K562 (cell line): ENCODE results near the gene GP1BB. TPM values are rescaled to one million over a fixed set of nuclear protein-coding genes. Genes with fewer than 3 reads are reported as not detected.

Experiments used
- CBX3 ChIP-seq, 2 experiments: IDR thresholded peaks; 1 replicate in 1 of 2; 2 replicates in 1 of 2; pipeline ENCODE4 v1.6.1; 2012; ENCODE audit warnings: inconsistent platforms in 2 of 2, low read length in 2 of 2, borderline replicate concordance in 1 of 2, control low read depth in 1 of 2
- HDAC6 ChIP-seq: IDR thresholded peaks from 2 replicates; pipeline ENCODE4 v1.6.1; 2012; ENCODE audit warnings: low read depth, mild to moderate bottlenecking, control low read depth, inconsistent platforms, low read length, moderate library complexity
- HMG20A ChIP-seq: fragments of 450-650 bp; formaldehyde crosslinking; conservative IDR thresholded peaks from 2 replicates; pipeline ENCODE4 v1.4.0; 2020; ENCODE audit warnings: mild to moderate bottlenecking, mixed read lengths
- KLF16 ChIP-seq: IDR thresholded peaks from 2 replicates; pipeline ENCODE4 v1.6.1; 2016; ENCODE audit warnings: antibody characterized with exemption
- PHB ChIP-seq: fragments of 250-450 bp; sonication (Bioruptor Pico); IDR thresholded peaks from 2 replicates; pipeline ENCODE4 v1.5.0; 2021
- ZNF253 ChIP-seq: fragments of 250-450 bp; sonication (Bioruptor Pico); conservative IDR thresholded peaks from 2 replicates; pipeline ENCODE4 v1.6.1; 2021; ENCODE audit warnings: mild to moderate bottlenecking
- polyA plus RNA-seq, 8 experiments: library from polyadenylated mRNA; depleted of rRNA in 4 of 8; stranded (reverse) in 5 of 8; unstranded in 3 of 8; fragments of >200 nt; fragmentation: Nextera tagmentation in 2 of 8; fragmentation: Illumina TruSeq in 1 of 8; extraction: Ambion mirVana in 2 of 8; extraction: Trizol in 1 of 8; gene quantifications; 2 replicates each; pipeline versions ENCODE4 v1.2.1 to v1.2.3, GENCODE V29; 2011 to 2014; ENCODE audit warnings: inconsistent platforms in 1 of 8, missing spikeins in 1 of 8
- total RNA-seq, 7 experiments: library from RNA; depleted of rRNA in 6 of 7; stranded (reverse); fragments of >200 nt in 6 of 7; fragmentation: Illumina TruSeq in 2 of 7; extraction: Trizol in 2 of 7; gene quantifications; 2 replicates each; pipeline versions ENCODE4 v1.2.1 to v1.2.3, GENCODE V29; 2011 to 2021; ENCODE audit warnings: low replicate concordance in 1 of 7
- TF ChIP-seq, protein P1 (sequence below): fragments of 450-650 bp; IDR thresholded peaks from 2 replicates; pipeline ENCODE4 v1.6.1; 2016; ENCODE audit warnings: mild to moderate bottlenecking, moderate library complexity
- TF ChIP-seq, protein P2 (sequence below): fragments of 250-450 bp; sonication (Bioruptor Pico); IDR thresholded peaks from 2 replicates; pipeline ENCODE4 v1.5.0; 2020; ENCODE audit warnings: mild to moderate bottlenecking, borderline replicate concordance
- TF ChIP-seq, protein P3 (sequence below): fragments of 250-450 bp; sonication (Bioruptor Pico); IDR thresholded peaks from 2 replicates; pipeline ENCODE4 v1.8.0; 2021; ENCODE audit warnings: moderate library complexity, mild to moderate bottlenecking, inconsistent platforms
- TF ChIP-seq, protein P4 (sequence below): conservative IDR thresholded peaks from 2 replicates; pipeline ENCODE4 v1.6.1; 2011; ENCODE audit warnings: low read depth, mild to moderate bottlenecking, low read length; ENCODE audit not compliant: control insufficient read depth

The GP1BB gene
- total and polyA plus RNA-seq, 9 of the 15 experiments (the other 6 are each of a cell fraction or from before 2014, with no cell fraction given), result 0.69 to 162 (median 2.8) TPM

DNA sequence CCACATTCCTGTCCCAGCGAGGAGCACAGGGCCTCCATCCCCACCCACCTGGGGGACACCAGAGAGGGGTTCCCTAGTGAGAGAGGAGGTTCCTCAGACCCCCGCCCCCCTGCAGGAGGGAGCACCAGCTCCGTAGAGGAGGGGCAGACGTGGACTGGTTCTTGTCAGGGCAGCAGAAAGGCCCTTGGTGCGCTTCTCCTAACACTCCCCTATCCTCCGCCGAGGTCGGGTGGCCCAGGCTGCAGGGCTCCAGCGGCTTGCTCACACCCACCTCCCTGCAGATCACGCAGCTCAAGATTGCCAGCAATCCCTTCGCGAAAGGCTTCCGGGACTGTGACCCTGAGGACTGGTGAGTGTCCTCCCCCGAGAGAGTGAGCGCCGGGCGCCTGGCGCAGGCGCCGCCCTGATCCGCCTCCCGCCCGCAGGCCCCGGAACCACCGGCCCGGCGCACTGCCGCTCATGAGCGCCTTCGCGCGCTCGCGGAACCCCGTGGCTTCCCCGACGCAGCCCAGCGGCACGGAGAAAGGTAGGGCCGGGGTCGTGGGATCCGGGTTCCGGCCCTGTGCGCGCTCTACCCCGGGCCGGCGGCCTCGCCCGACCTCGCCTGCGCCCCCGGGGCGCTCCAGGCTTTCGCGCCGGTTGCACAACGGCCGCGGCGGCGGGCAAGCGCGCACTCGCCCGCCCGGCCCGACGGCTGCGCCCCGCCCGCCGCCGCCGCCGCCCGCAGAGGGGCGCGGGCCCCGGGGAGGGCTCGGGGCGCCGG is 42.3 kb downstream of the GP1BB start (continued):
- TF ChIP-seq, protein P1, sequence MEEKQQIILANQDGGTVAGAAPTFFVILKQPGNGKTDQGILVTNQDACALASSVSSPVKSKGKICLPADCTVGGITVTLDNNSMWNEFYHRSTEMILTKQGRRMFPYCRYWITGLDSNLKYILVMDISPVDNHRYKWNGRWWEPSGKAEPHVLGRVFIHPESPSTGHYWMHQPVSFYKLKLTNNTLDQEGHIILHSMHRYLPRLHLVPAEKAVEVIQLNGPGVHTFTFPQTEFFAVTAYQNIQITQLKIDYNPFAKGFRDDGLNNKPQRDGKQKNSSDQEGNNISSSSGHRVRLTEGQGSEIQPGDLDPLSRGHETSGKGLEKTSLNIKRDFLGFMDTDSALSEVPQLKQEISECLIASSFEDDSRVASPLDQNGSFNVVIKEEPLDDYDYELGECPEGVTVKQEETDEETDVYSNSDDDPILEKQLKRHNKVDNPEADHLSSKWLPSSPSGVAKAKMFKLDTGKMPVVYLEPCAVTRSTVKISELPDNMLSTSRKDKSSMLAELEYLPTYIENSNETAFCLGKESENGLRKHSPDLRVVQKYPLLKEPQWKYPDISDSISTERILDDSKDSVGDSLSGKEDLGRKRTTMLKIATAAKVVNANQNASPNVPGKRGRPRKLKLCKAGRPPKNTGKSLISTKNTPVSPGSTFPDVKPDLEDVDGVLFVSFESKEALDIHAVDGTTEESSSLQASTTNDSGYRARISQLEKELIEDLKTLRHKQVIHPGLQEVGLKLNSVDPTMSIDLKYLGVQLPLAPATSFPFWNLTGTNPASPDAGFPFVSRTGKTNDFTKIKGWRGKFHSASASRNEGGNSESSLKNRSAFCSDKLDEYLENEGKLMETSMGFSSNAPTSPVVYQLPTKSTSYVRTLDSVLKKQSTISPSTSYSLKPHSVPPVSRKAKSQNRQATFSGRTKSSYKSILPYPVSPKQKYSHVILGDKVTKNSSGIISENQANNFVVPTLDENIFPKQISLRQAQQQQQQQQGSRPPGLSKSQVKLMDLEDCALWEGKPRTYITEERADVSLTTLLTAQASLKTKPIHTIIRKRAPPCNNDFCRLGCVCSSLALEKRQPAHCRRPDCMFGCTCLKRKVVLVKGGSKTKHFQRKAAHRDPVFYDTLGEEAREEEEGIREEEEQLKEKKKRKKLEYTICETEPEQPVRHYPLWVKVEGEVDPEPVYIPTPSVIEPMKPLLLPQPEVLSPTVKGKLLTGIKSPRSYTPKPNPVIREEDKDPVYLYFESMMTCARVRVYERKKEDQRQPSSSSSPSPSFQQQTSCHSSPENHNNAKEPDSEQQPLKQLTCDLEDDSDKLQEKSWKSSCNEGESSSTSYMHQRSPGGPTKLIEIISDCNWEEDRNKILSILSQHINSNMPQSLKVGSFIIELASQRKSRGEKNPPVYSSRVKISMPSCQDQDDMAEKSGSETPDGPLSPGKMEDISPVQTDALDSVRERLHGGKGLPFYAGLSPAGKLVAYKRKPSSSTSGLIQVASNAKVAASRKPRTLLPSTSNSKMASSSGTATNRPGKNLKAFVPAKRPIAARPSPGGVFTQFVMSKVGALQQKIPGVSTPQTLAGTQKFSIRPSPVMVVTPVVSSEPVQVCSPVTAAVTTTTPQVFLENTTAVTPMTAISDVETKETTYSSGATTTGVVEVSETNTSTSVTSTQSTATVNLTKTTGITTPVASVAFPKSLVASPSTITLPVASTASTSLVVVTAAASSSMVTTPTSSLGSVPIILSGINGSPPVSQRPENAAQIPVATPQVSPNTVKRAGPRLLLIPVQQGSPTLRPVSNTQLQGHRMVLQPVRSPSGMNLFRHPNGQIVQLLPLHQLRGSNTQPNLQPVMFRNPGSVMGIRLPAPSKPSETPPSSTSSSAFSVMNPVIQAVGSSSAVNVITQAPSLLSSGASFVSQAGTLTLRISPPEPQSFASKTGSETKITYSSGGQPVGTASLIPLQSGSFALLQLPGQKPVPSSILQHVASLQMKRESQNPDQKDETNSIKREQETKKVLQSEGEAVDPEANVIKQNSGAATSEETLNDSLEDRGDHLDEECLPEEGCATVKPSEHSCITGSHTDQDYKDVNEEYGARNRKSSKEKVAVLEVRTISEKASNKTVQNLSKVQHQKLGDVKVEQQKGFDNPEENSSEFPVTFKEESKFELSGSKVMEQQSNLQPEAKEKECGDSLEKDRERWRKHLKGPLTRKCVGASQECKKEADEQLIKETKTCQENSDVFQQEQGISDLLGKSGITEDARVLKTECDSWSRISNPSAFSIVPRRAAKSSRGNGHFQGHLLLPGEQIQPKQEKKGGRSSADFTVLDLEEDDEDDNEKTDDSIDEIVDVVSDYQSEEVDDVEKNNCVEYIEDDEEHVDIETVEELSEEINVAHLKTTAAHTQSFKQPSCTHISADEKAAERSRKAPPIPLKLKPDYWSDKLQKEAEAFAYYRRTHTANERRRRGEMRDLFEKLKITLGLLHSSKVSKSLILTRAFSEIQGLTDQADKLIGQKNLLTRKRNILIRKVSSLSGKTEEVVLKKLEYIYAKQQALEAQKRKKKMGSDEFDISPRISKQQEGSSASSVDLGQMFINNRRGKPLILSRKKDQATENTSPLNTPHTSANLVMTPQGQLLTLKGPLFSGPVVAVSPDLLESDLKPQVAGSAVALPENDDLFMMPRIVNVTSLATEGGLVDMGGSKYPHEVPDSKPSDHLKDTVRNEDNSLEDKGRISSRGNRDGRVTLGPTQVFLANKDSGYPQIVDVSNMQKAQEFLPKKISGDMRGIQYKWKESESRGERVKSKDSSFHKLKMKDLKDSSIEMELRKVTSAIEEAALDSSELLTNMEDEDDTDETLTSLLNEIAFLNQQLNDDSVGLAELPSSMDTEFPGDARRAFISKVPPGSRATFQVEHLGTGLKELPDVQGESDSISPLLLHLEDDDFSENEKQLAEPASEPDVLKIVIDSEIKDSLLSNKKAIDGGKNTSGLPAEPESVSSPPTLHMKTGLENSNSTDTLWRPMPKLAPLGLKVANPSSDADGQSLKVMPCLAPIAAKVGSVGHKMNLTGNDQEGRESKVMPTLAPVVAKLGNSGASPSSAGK, result no peak
- TF ChIP-seq HMG20A (CRISPR knock-in tag) (no peak), PHB (0 out of 2 replicates have a peak, but pooled peaks have one; percentile 40), CBX3 (IDR thresholded peaks at IDR 0.05; ENCODE audit: borderline replicate concordance in 1 of 2, low read length in 2 of 2) (no peak), ZNF253 (no peak), HDAC6 (no peak), KLF16 (no peak)
- TF ChIP-seq, protein P2, sequence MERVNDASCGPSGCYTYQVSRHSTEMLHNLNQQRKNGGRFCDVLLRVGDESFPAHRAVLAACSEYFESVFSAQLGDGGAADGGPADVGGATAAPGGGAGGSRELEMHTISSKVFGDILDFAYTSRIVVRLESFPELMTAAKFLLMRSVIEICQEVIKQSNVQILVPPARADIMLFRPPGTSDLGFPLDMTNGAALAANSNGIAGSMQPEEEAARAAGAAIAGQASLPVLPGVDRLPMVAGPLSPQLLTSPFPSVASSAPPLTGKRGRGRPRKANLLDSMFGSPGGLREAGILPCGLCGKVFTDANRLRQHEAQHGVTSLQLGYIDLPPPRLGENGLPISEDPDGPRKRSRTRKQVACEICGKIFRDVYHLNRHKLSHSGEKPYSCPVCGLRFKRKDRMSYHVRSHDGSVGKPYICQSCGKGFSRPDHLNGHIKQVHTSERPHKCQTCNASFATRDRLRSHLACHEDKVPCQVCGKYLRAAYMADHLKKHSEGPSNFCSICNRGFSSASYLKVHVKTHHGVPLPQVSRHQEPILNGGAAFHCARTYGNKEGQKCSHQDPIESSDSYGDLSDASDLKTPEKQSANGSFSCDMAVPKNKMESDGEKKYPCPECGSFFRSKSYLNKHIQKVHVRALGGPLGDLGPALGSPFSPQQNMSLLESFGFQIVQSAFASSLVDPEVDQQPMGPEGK (CRISPR knock-in tag), result no peak
- TF ChIP-seq, protein P3, sequence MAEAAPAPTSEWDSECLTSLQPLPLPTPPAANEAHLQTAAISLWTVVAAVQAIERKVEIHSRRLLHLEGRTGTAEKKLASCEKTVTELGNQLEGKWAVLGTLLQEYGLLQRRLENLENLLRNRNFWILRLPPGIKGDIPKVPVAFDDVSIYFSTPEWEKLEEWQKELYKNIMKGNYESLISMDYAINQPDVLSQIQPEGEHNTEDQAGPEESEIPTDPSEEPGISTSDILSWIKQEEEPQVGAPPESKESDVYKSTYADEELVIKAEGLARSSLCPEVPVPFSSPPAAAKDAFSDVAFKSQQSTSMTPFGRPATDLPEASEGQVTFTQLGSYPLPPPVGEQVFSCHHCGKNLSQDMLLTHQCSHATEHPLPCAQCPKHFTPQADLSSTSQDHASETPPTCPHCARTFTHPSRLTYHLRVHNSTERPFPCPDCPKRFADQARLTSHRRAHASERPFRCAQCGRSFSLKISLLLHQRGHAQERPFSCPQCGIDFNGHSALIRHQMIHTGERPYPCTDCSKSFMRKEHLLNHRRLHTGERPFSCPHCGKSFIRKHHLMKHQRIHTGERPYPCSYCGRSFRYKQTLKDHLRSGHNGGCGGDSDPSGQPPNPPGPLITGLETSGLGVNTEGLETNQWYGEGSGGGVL (CRISPR knock-in tag), result no peak
- TF ChIP-seq, protein P4, sequence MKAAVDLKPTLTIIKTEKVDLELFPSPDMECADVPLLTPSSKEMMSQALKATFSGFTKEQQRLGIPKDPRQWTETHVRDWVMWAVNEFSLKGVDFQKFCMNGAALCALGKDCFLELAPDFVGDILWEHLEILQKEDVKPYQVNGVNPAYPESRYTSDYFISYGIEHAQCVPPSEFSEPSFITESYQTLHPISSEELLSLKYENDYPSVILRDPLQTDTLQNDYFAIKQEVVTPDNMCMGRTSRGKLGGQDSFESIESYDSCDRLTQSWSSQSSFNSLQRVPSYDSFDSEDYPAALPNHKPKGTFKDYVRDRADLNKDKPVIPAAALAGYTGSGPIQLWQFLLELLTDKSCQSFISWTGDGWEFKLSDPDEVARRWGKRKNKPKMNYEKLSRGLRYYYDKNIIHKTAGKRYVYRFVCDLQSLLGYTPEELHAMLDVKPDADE, result no peak
